Muscle of leg (tissue), 11 donors: Measurements from ENCODE around the gene ALKBH4. TPM values are rescaled to one million over a fixed set of nuclear protein-coding genes. Genes with fewer than 3 reads are reported as not detected.

Source experiments
- DNase-seq: peaks from one replicate; pipeline ENCODE4 v3.0.0; 2013
- H3K27ac ChIP-seq: one replicate; pipeline ENCODE4 v1.5.1; 2013; ENCODE audit warnings: mild to moderate bottlenecking, low read length, control low read depth
- H3K27me3 ChIP-seq: one replicate; pipeline ENCODE4 v1.6.1; 2013; ENCODE audit warnings: low read length; ENCODE audit not compliant: control insufficient read depth, insufficient read depth
- H3K36me3 ChIP-seq: one replicate; pipeline ENCODE4 v1.6.1; 2013; ENCODE audit warnings: low read length; ENCODE audit not compliant: control insufficient read depth, insufficient read depth
- H3K4me1 ChIP-seq: one replicate; pipeline ENCODE4 v1.6.1; 2013; ENCODE audit warnings: low read length; ENCODE audit not compliant: control insufficient read depth, insufficient read depth
- H3K4me3 ChIP-seq: one replicate; pipeline ENCODE4 v1.5.1; 2013; ENCODE audit warnings: low read length, control low read depth
- H3K9me3 ChIP-seq: replicated peaks from 2 replicates; pipeline ENCODE4 v1.6.1; 2013; ENCODE audit warnings: low read depth, low read length; ENCODE audit not compliant: control insufficient read depth
- WGBS: methylation state at CpG from one replicate; pipeline ENCODE4 v1.1.5; 2013; ENCODE audit warnings: missing lambda C conversion rate; ENCODE audit not compliant: insufficient coverage; 5-methylcytosine and 5-hydroxymethylcytosine counted together
- polyA plus RNA-seq, 8 donors: library from polyadenylated mRNA; unstranded; fragments of 120-200 nt; gene quantifications; one replicate each; pipeline versions ENCODE4 v1.2.1 to v1.2.3, GENCODE V29; 2013; ENCODE audit warnings: inconsistent platforms in 1 of 8, low replicate concordance in 1 of 8; ENCODE audit not compliant: insufficient read length in 8 of 8, insufficient read depth in 1 of 8
- total RNA-seq: library from RNA; stranded (reverse); fragments of 120-200 nt; gene quantifications from one replicate; pipeline ENCODE4 v1.2.4, GENCODE V29; 2013

The ALKBH4 gene
- total and polyA plus RNA-seq, 9 donors: 7.4 to 12.2 (median 10.1) TPM

DNA sequence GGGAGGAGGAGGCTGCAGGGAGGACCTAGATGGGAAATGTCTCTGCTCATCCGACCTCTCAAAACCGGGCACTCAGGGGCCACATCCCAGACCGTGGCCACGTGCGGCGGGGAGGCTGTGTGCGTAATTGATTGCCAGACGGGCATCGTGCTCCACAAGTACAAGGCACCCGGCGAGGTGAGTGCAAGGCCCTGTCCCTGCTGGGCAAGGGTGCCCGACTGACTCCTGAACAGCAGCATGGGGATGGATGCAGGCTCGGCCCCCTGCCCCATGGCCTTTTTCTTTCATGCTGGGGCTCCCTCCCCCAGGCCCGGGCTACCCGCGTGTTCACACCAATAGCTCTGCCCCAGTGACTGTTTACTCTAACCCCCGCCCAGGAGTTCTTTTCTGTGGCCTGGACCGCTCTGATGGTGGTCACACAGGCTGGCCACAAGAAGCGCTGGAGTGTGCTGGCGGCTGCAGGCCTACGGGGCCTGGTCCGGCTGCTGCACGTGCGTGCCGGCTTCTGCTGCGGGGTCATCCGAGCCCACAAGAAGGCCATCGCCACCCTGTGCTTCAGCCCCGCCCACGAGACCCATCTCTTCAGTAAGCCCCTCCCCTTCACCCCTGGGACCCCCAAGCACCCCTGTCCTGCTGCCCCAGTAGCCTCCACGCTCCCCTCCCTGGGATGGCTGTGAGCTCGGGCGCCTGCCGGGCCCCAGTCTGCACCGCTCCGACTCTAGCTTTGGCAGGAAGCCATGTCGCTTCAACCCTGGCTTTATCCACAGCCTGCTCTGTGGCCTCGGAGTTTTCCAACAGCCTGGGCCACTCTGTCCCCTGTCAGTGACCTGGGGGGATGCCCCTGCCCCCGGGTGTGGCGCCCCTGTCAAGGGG, 4.1 kb upstream of the ALKBH4 start:
- H3K4me3 ChIP-seq: no peak overlapping the region
- no peaks in the 10 kb centered on the region for H3K27me3 ChIP-seq
- WGBS: 90% methylated on average over 31 of the region's 40 CpGs
- H3K36me3 ChIP-seq: peaks cover 45% of the 10 kb centered on the region
- no peak overlapping the region for H3K27ac ChIP-seq
- H3K9me3 ChIP-seq: no peaks in the 10 kb centered on the region
- peak; percentile 22 for DNase-seq
- H3K4me1 ChIP-seq: peaks cover 18% of the 10 kb centered on the region

DNA sequence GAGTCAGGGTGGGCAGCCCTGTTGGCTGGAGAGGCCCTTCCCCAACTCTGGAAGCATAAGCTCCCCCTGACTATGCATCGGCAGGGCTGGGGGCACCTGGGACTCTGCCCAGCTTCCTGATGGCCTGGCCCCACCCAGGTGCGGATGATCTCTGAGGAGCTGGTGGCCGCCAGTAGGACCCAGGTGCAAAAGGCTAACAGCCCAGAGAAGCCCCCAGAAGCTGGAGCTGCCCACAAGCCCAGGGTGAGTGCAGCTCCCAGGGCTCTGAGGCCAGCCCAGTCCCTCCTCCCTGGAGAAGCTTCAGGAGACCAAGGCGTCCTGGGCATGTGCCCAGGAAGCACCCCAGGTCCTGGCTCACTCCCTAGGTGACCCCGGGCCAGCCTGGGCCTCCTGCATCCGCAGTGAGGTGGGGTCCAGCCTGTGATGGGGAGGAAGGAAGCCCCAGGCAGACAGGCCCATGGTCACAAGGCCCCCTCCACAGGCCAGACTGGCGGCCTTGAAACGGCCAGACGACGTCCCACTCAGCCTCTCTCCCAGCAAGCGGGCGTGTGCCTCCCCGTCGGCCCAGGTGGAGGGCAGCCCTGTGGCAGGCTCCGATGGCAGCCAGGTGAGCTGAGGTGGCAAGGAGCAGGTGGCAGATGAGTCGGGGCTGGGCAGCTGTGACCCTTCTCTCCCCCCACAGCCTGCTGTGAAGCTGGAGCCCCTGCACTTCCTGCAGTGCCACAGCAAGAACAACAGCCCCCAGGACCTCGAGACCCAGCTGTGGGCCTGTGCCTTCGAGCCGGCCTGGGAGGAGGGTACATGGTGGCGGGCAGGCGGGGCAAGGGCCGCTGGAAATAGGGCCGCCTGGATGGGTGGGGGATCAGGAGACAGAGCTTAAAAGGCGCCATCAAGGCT, 3.2 kb upstream of the ALKBH4 start:
- H3K4me1 ChIP-seq: peaks cover 19% of the 10 kb centered on the region
- H3K27ac ChIP-seq: no peak overlapping the region
- no peak overlapping the region for H3K4me3 ChIP-seq
- no peak for DNase-seq
- no peaks in the 10 kb centered on the region for H3K9me3 ChIP-seq
- no peaks in the 10 kb centered on the region for H3K27me3 ChIP-seq
- H3K36me3 ChIP-seq: peaks cover 36% of the 10 kb centered on the region
- 90% methylated on average over 23 of the region's 24 CpGs for WGBS

DNA sequence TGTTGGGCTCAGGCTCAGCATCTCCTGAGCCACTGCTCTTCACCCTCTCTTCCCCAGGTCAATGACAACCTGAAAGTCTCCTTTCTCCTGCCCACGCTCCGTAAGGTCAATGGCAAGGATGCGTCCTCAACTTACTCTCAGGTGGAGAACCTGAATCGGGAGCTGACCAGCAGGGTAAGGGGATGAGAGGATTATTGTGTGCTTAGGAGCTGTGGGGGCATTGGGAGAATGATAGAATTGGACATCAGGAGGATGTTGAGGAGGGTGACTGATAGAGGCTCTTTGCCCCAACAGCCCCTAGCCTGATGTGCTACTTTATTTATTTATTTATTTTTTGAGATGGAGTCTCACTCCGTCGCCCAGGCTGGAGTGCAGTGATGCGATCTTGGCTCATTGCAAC, 1.4 kb upstream of the ALKBH4 start:
- no peak for DNase-seq
- H3K4me3 ChIP-seq: peak overlapping the region; percentile 100
- WGBS: 98% methylated on average over 4 of the region's 7 CpGs
- peaks cover 25% of the 10 kb centered on the region for H3K36me3 ChIP-seq
- no peaks in the 10 kb centered on the region for H3K27me3 ChIP-seq
- H3K4me1 ChIP-seq: peaks cover 19% of the 10 kb centered on the region
- no peak overlapping the region for H3K27ac ChIP-seq
- H3K9me3 ChIP-seq: no peaks in the 10 kb centered on the region

DNA sequence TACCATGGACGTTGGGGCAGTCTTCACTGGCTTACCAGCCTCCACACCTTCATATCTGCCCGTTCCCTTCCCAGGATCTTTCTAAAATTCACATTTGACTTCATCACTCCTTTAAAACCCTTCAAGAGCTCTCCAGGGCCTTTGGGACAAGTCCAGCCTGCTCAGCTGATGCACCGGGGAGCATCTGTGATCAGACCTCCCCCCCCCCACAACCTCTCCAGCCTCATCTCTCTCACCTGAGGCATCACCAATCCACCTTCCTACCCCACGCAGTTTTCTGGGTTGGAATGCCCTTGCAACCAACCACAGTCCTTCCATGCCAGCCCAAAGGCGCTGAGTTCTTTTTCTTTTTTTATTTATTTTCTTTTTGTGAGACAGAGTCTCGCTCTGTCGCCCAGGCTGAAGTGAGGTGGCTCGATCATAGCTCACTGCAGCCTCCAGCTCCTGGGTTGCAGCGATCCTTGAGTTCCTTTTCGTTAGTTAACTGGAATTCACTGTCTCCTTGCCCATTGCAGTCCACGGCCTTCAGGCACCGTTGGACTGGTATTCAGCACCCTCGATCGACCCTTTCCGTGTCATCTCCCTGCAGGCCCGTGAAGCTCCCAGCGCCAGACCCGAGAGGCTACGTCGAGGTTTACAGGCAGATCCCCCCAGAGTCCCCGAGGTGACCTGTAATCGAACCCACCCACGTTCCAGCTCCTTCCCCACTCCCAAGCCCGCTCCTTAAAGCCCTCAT, 654 bp downstream of the ALKBH4 start:
- peaks cover 19% of the 10 kb centered on the region for H3K4me1 ChIP-seq
- peak overlapping the region; percentile 100 for H3K4me3 ChIP-seq
- WGBS: 7% methylated on average over 22 of the region's 24 CpGs
- peaks cover 24% of the 10 kb centered on the region for H3K36me3 ChIP-seq
- no peak for DNase-seq
- H3K27me3 ChIP-seq: no peaks in the 10 kb centered on the region
- no peaks in the 10 kb centered on the region for H3K9me3 ChIP-seq
- no peak overlapping the region for H3K27ac ChIP-seq

- no peaks in the 10 kb centered on the region for H3K27me3 ChIP-seq
- 87% methylated on average over 5 of the region's 8 CpGs for WGBS
- no peak overlapping the region for H3K27ac ChIP-seq
- DNase-seq: no peak
- peaks cover 12% of the 10 kb centered on the region for H3K4me1 ChIP-seq
- H3K4me3 ChIP-seq: no peak overlapping the region
- H3K9me3 ChIP-seq: no peaks in the 10 kb centered on the region
- H3K36me3 ChIP-seq: peaks cover 42% of the 10 kb centered on the region
Measured at GRCh38 chr7:102460467-102460866, 4.2 kb downstream of the ALKBH4 start.

DNA sequence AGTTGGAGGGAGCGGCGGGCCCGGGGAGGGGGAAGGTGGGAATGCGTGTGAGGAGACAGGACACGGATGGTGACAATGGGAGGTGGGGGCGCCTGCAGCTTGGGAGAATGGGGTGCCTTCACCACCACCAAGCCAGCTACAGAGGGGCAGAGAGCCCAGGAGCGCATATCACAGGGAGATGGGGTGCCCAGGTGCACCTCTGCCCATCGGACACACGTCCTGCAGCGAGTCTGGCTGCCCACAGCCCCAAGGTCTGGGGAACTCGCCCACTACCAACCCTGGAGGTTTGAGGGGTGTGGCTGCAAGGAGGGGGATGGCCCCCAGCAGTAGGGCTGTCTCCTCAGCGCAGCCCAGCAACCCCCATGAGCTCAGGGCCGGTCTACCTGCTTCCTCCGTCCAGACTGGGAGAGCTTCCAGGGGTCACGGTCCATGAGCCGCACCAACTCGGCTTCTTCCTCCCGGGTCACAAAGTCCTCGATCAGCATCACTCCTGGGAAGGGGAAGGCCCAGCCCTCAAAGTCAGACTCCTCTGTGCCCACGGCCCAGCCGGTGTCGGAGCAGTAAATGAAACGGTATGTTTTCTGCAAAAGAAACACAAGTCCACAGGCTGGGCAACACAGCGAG, 5.3 kb downstream of the ALKBH4 start:
- Histone ChIP-seq H3K4me1 (peaks cover 11% of the 10 kb centered on the region), H3K27ac (no peak overlapping the region), H3K36me3 (peaks cover 48% of the 10 kb centered on the region), H3K9me3 (no peaks in the 10 kb centered on the region), H3K4me3 (no peak overlapping the region), H3K27me3 (no peaks in the 10 kb centered on the region)
- WGBS: 91% methylated on average over 19 of the region's 24 CpGs
- no peak for DNase-seq

GRCh38 chr7:102457352-102457924, 7.2 kb downstream of the ALKBH4 start:
- H3K4me1 ChIP-seq: no peaks in the 10 kb centered on the region
- H3K36me3 ChIP-seq: peaks cover 48% of the 10 kb centered on the region

DNA sequence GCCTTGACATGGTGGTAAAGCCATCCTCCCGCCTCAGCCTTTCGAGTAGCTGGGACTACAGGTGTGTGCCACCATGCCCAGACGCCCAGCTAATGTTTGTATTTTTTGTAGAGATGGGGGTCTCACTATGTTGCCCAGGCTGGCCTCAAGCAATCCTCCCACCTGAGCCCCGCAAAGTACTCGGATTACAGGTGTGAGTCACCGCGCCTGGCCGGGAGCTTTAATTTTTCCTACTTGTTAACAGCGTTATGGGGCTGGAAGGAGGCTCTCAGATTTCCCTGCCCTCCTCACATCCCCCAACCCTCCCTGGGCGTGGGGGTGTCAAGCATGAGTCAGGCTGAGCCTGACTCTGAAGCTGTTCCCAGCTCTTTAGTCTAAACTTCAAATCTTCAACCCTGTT, 8.3 kb downstream of the ALKBH4 start:
- Histone ChIP-seq H3K27ac (no peak overlapping the region), H3K4me3 (no peak overlapping the region), H3K9me3 (no peaks in the 10 kb centered on the region), H3K27me3 (no peaks in the 10 kb centered on the region), H3K36me3 (peaks cover 48% of the 10 kb centered on the region), H3K4me1 (peaks cover 6% of the 10 kb centered on the region)
- 75% methylated on average over 2 of the region's 10 CpGs for WGBS
- no peak for DNase-seq

More at GRCh38 chr7:102457352-102457924, 7.2 kb downstream of the ALKBH4 start:
- 89% methylated on average over 37 of the region's 40 CpGs for WGBS
- Histone ChIP-seq H3K9me3 (no peaks in the 10 kb centered on the region), H3K4me3 (no peak overlapping the region), H3K27ac (no peak overlapping the region), H3K27me3 (no peaks in the 10 kb centered on the region)
- no peak for DNase-seq

GRCh38 chr7:102455596-102455995, 9.1 kb downstream of the ALKBH4 start:
- WGBS: 65% methylated on average over 11 of the region's 11 CpGs
- H3K4me3 ChIP-seq: no peak overlapping the region

More at GRCh38 chr7:102455596-102455995, 9.1 kb downstream of the ALKBH4 start:
- Histone ChIP-seq H3K9me3 (no peaks in the 10 kb centered on the region), H3K4me1 (peaks cover 7% of the 10 kb centered on the region), H3K36me3 (peaks cover 46% of the 10 kb centered on the region), H3K27me3 (no peaks in the 10 kb centered on the region), H3K27ac (no peak overlapping the region)
- DNase-seq: no peak
